B cell (primary cell): ENCODE measurements around the gene FAM13C. TPM values are rescaled to one million over a fixed set of nuclear protein-coding genes. Genes with fewer than 3 reads are reported as not detected.

Experiments
- ATAC-seq: fragments of 200-7000 bp; cut with Tn5 transposase; one replicate; pipeline ENCODE4 v1.10.0; 2021; ENCODE audit warnings: low read depth, mild to moderate bottlenecking, moderate number of reproducible peaks, moderate library complexity
- CTCF ChIA-PET: fragments of 350-600 bp; sonication (Branson Sonifier 250); formaldehyde crosslinking; loops from one replicate; lab custom pipeline; 2021; ENCODE audit warnings: antibody characterized with exemption, inconsistent platforms; lab: Charles Lee
- POLR2A ChIA-PET: fragments of 350-600 bp; sonication (Branson Sonifier 250); formaldehyde crosslinking; loops from one replicate; lab custom pipeline; 2021; ENCODE audit warnings: antibody characterized with exemption; lab: Charles Lee
- DNase-seq: peaks from one replicate; pipeline ENCODE4 v3.0.0; 2013
- H2AFZ ChIP-seq: 2 replicates; pipeline ENCODE4 v1.6.1; 2012; ENCODE audit warnings: mild to moderate bottlenecking, low read depth, low read length; ENCODE audit not compliant: insufficient read depth, poor library complexity, severe bottlenecking
- H3K27ac ChIP-seq, 2 donors: 1 replicate in 1 of 2; 2 replicates in 1 of 2; pipeline ENCODE4 v1.5.1; 2012 to 2013; ENCODE audit warnings: low read length in 2 of 2, mild to moderate bottlenecking in 2 of 2, moderate library complexity in 1 of 2
- H3K27me3 ChIP-seq, 4 experiments: fragments of 200-600 bp in 1 of 4; sonication (generic) in 1 of 4; replicated peaks in 1 of 4; 1 replicate in 2 of 4; 2 replicates in 2 of 4; pipeline versions ENCODE4 v1.6.1 to v1.7.0; 2013 to 2016; ENCODE audit warnings: low read length in 3 of 4, mild to moderate bottlenecking in 2 of 4, mixed read lengths in 1 of 4, moderate library complexity in 1 of 4; ENCODE audit not compliant: insufficient read depth in 4 of 4, control insufficient read depth in 3 of 4; ENCODE audit errors: control extremely low read depth in 1 of 4
- H3K36me3 ChIP-seq, 2 experiments: replicated peaks in 1 of 2; 1 replicate in 1 of 2; 2 replicates in 1 of 2; pipeline versions ENCODE4 v1.6.1 to v1.7.1; 2013; ENCODE audit warnings: low read length in 1 of 2; ENCODE audit not compliant: insufficient read depth in 2 of 2, control insufficient read depth in 1 of 2; ENCODE audit errors: control extremely low read depth in 1 of 2, extremely low read depth in 1 of 2
- H3K4me1 ChIP-seq, 2 donors: fragments of 200-600 bp in 1 of 2; sonication (generic) in 1 of 2; 1 replicate in 1 of 2; 2 replicates in 1 of 2; pipeline versions ENCODE4 v1.5.1 to v1.6.1; 2013 to 2017; ENCODE audit warnings: low read length in 2 of 2; ENCODE audit not compliant: control insufficient read depth in 2 of 2, insufficient read depth in 2 of 2
- H3K4me2 ChIP-seq: replicated peaks from 2 replicates; pipeline ENCODE3; 2012; ENCODE audit warnings: mild to moderate bottlenecking, low read depth, low read length; ENCODE audit not compliant: poor library complexity, severe bottlenecking
- H3K4me3 ChIP-seq, 5 experiments: fragments of 200-600 bp in 1 of 5; sonication (generic) in 1 of 5; 1 replicate in 3 of 5; 2 replicates in 2 of 5; pipeline versions ENCODE4 v1.5.1 to v1.7.0; 2011 to 2016; ENCODE audit warnings: low read length in 4 of 5, mild to moderate bottlenecking in 4 of 5, low read depth in 2 of 5, control low read depth in 1 of 5, moderate library complexity in 1 of 5; ENCODE audit not compliant: insufficient read depth in 1 of 5; ENCODE audit errors: control extremely low read depth in 1 of 5, extremely low read depth in 1 of 5
- H3K79me2 ChIP-seq: fragments of 200-600 bp; sonication (generic); one replicate; pipeline ENCODE4 v1.6.0; 2016; ENCODE audit warnings: low read length; ENCODE audit not compliant: control insufficient read depth, insufficient read depth
- H3K9ac ChIP-seq: fragments of 200-600 bp; sonication (generic); 2 replicates; pipeline ENCODE4 v1.6.1; 2017; ENCODE audit warnings: mild to moderate bottlenecking, low read length, moderate library complexity
- H3K9me3 ChIP-seq, 3 donors: one replicate each; pipeline versions ENCODE4 v1.6.1 to v1.7.1; 2013; ENCODE audit warnings: low read length in 2 of 3; ENCODE audit not compliant: control insufficient read depth in 2 of 3, insufficient read depth in 1 of 3; ENCODE audit errors: control extremely low read depth in 1 of 3
- H4K20me1 ChIP-seq: 2 replicates; pipeline ENCODE4 v1.6.0; 2012; ENCODE audit warnings: mild to moderate bottlenecking, low read length; ENCODE audit not compliant: insufficient read depth, control insufficient read depth, poor library complexity, severe bottlenecking
- H3K27ac Mint-ChIP-seq: one replicate; pipeline ENCODE4 v1.8.0; 2021; ENCODE audit warnings: mixed read lengths
- H3K27me3 Mint-ChIP-seq: one replicate; pipeline ENCODE4 v1.8.0; 2021; ENCODE audit warnings: mixed read lengths
- H3K4me1 Mint-ChIP-seq: one replicate; pipeline ENCODE4 v1.8.0; 2021; ENCODE audit warnings: mixed read lengths
- H3K4me3 Mint-ChIP-seq: one replicate; pipeline ENCODE4 v1.8.0; 2021; ENCODE audit warnings: mixed read lengths
- H3K9me3 Mint-ChIP-seq: one replicate; pipeline ENCODE4 v1.8.0; 2022; ENCODE audit warnings: mixed read lengths; ENCODE audit not compliant: insufficient read depth
- CTCF ChIP-seq: fragments of 200-600 bp; IDR thresholded peaks from one replicate; pipeline ENCODE4 v1.8.0; 2022; ENCODE audit warnings: antibody characterized with exemption, mild to moderate bottlenecking
- EZH2 ChIP-seq: IDR thresholded peaks from 2 replicates; pipeline ENCODE4 v1.6.1; 2012; ENCODE audit warnings: borderline replicate concordance, low read depth, mild to moderate bottlenecking, moderate library complexity, low read length; ENCODE audit not compliant: insufficient read depth, poor library complexity, severe bottlenecking
- WGBS: methylation state at CpG from one replicate; pipeline ENCODE4 v1.1.5; 2013; ENCODE audit warnings: missing lambda C conversion rate; ENCODE audit not compliant: insufficient coverage; 5-methylcytosine and 5-hydroxymethylcytosine counted together
- intact Hi-C: fragments of 100-400 bp; cut with micrococcal nuclease; formaldehyde crosslinking; loops from one replicate; pipeline ENCODE4 v1.10.0; 2022
- polyA plus RNA-seq: library from polyadenylated mRNA; depleted of rRNA; stranded (reverse); fragments of >200 nt; gene quantifications from 2 replicates; pipeline ENCODE4 v1.2.3, GENCODE V29; 2012
- total RNA-seq, 2 donors: library from RNA; stranded (reverse); fragments of 120-200 nt in 1 of 2; gene quantifications; 1 replicate in 1 of 2; 2 replicates in 1 of 2; pipeline versions ENCODE4 v1.2.3 to v1.2.4, GENCODE V29; 2013 to 2022

Gene FAM13C
- total and polyA plus RNA-seq, 2 donors (not counting 1 experiment from before 2014, with no cell fraction given): not detected

GRCh38 chr10:59311025-59311424, 51.3 kb downstream of the FAM13C start:
- Histone ChIP-seq H3K27me3 (no peaks in the 10 kb centered on the region), H3K4me1 (no peaks in the 10 kb centered on the region), H2AFZ (no peak overlapping the region), H3K27ac (no peak overlapping the region), H3K79me2 (no peaks in the 10 kb centered on the region), H4K20me1 (no peaks in the 10 kb centered on the region), H3K9ac (no peak overlapping the region), H3K4me2 (no peak overlapping the region), H3K4me3 (no peak overlapping the region), H3K36me3 (no peaks in the 10 kb centered on the region), H3K9me3 (no peaks in the 10 kb centered on the region)
- Mint-ChIP-seq H3K4me3 (no peak overlapping the region), H3K27ac (no peak overlapping the region), H3K9me3 (no peaks in the 10 kb centered on the region), H3K4me1 (no peaks in the 10 kb centered on the region), H3K27me3 (no peaks in the 10 kb centered on the region)
- ChIA-PET CTCF (no interaction called here), POLR2A (no interaction called here)
- no peak for DNase-seq
- TF ChIP-seq EZH2 (no peak), CTCF (no peak)
- ATAC-seq: no peak
- intact Hi-C loops: no loop called here

- Histone ChIP-seq H3K4me1 (no peaks in the 10 kb centered on the region), H3K9ac (no peak overlapping the region), H3K9me3 (no peaks in the 10 kb centered on the region), H3K79me2 (no peaks in the 10 kb centered on the region), H3K4me3 (no peak overlapping the region), H4K20me1 (no peaks in the 10 kb centered on the region), H3K27me3 (no peaks in the 10 kb centered on the region), H2AFZ (no peak overlapping the region), H3K27ac (no peak overlapping the region), H3K36me3 (no peaks in the 10 kb centered on the region), H3K4me2 (no peak overlapping the region)
- no peak overlapping the region for H3K27ac Mint-ChIP-seq
- H3K9me3 Mint-ChIP-seq: no peaks in the 10 kb centered on the region
- ChIA-PET CTCF (no interaction called here), POLR2A (no interaction called here)
- WGBS: 85% methylated on average over 3 of the region's 3 CpGs
- DNase-seq (no peak), ATAC-seq (no peak)
- TF ChIP-seq EZH2 (no peak), CTCF (no peak)
- intact Hi-C loops: no loop called here
- no peaks in the 10 kb centered on the region for H3K27me3 Mint-ChIP-seq
- H3K4me3 Mint-ChIP-seq: no peak overlapping the region
- H3K4me1 Mint-ChIP-seq: no peaks in the 10 kb centered on the region
Measured at GRCh38 chr10:59310324-59310914, 51.9 kb downstream of the FAM13C start.
